H9 (cell line): ENCODE results near the gene AP4E1. TPM values are rescaled to one million over a fixed set of nuclear protein-coding genes. Genes with fewer than 3 reads are reported as not detected.

Source experiments
- DNase-seq: peaks from one replicate; pipeline ENCODE4 v3.0.0-alpha.2; 2017
- H2AFZ ChIP-seq: one replicate; pipeline ENCODE4 v1.6.1; 2013; ENCODE audit warnings: mild to moderate bottlenecking, low read length, control low read depth, moderate library complexity
- H2AK5ac ChIP-seq: 2 replicates; pipeline ENCODE4 v1.6.1; 2013; ENCODE audit warnings: low read length, control low read depth, mixed read lengths; ENCODE audit not compliant: insufficient read length
- H2BK120ac ChIP-seq: one replicate; pipeline ENCODE4 v1.6.1; 2013; ENCODE audit warnings: low read depth, mild to moderate bottlenecking, low read length, control low read depth, inconsistent platforms; ENCODE audit not compliant: poor library complexity, severe bottlenecking
- H2BK12ac ChIP-seq: 2 replicates; pipeline ENCODE4 v1.6.1; 2013; ENCODE audit warnings: low read length, control low read depth, mixed read lengths, low read depth; ENCODE audit not compliant: insufficient read length
- H2BK15ac ChIP-seq: 2 replicates; pipeline ENCODE4 v1.6.1; 2013; ENCODE audit warnings: low read depth, low read length, control low read depth
- H2BK20ac ChIP-seq: one replicate; pipeline ENCODE4 v1.6.1; 2013; ENCODE audit warnings: low read depth, mild to moderate bottlenecking, low read length, control low read depth, inconsistent platforms; ENCODE audit not compliant: poor library complexity, severe bottlenecking
- H2BK5ac ChIP-seq: 2 replicates; pipeline ENCODE4 v1.6.1; 2013; ENCODE audit warnings: low read length, control low read depth, mixed read lengths; ENCODE audit not compliant: insufficient read length
- H3K14ac ChIP-seq: 2 replicates; pipeline ENCODE4 v1.6.1; 2013; ENCODE audit warnings: low read length, control low read depth; ENCODE audit not compliant: insufficient read depth
- H3K18ac ChIP-seq: 2 replicates; pipeline ENCODE4 v1.6.1; 2013; ENCODE audit warnings: low read depth, mild to moderate bottlenecking, mixed read lengths, low read length, control low read depth; ENCODE audit not compliant: insufficient read length
- H3K23ac ChIP-seq: 2 replicates; pipeline ENCODE4 v1.6.1; 2013; ENCODE audit warnings: low read length, control low read depth, mixed read lengths, low read depth; ENCODE audit not compliant: insufficient read length
- H3K23me2 ChIP-seq: 2 replicates; pipeline ENCODE4 v1.6.1; 2013; ENCODE audit warnings: low read depth, mild to moderate bottlenecking, mixed read lengths, low read length, control low read depth; ENCODE audit not compliant: insufficient read length, poor library complexity, severe bottlenecking
- H3K27ac ChIP-seq: 2 replicates; pipeline ENCODE4 v1.5.1; 2013; ENCODE audit warnings: low read length, control low read depth, mixed read lengths, low read depth; ENCODE audit not compliant: insufficient read length
- H3K27me3 ChIP-seq: 2 replicates; pipeline ENCODE4 v1.6.1; 2013; ENCODE audit warnings: low read length, control low read depth, inconsistent platforms; ENCODE audit not compliant: insufficient read depth
- H3K4ac ChIP-seq: 2 replicates; pipeline ENCODE4 v1.6.1; 2013; ENCODE audit warnings: low read depth, mild to moderate bottlenecking, control low read depth, inconsistent platforms, low read length, moderate library complexity
- H3K4me1 ChIP-seq: 2 replicates; pipeline ENCODE4 v1.6.1; 2013; ENCODE audit warnings: low read length, control low read depth, inconsistent platforms; ENCODE audit not compliant: insufficient read depth
- H3K4me2 ChIP-seq: 2 replicates; pipeline ENCODE4 v1.6.1; 2013; ENCODE audit warnings: low read length, control low read depth, mixed read lengths; ENCODE audit not compliant: insufficient read length, insufficient read depth
- H3K56ac ChIP-seq: 2 replicates; pipeline ENCODE4 v1.6.1; 2013; ENCODE audit warnings: low read depth, mild to moderate bottlenecking, mixed read lengths, low read length, control low read depth; ENCODE audit not compliant: insufficient read length
- H3K79me1 ChIP-seq: 2 replicates; pipeline ENCODE4 v1.6.1; 2013; ENCODE audit warnings: low read depth, mild to moderate bottlenecking, moderate library complexity, low read length, control low read depth, inconsistent platforms; ENCODE audit not compliant: insufficient read depth, poor library complexity, severe bottlenecking
- H3K79me2 ChIP-seq: 2 replicates; pipeline ENCODE4 v1.6.1; 2013; ENCODE audit warnings: low read length, control low read depth, inconsistent platforms; ENCODE audit not compliant: insufficient read depth
- H3K9ac ChIP-seq: 2 replicates; pipeline ENCODE4 v1.6.1; 2013; ENCODE audit warnings: low read length, control low read depth, mixed read lengths; ENCODE audit not compliant: insufficient read length; ENCODE audit errors: extremely low read depth
- H3K9me3 ChIP-seq: one replicate; pipeline ENCODE4 v1.6.1; 2013; ENCODE audit warnings: low read depth, low read length, inconsistent platforms; ENCODE audit not compliant: control insufficient read depth
- H3T11ph ChIP-seq: one replicate; pipeline ENCODE4 v1.6.1; 2013; ENCODE audit warnings: mild to moderate bottlenecking, low read length, control low read depth, inconsistent platforms
- H4K20me1 ChIP-seq: one replicate; pipeline ENCODE4 v1.6.1; 2013; ENCODE audit not compliant: control insufficient read depth, insufficient read length, insufficient read depth
- H4K5ac ChIP-seq: 2 replicates; pipeline ENCODE4 v1.6.1; 2013; ENCODE audit warnings: low read depth, mild to moderate bottlenecking, mixed read lengths, low read length, control low read depth; ENCODE audit not compliant: insufficient read length
- H4K8ac ChIP-seq: replicated peaks from 2 replicates; pipeline ENCODE4 v1.6.1; 2013; ENCODE audit warnings: low read length, control low read depth, mixed read lengths, low read depth; ENCODE audit not compliant: insufficient read length
- H4K91ac ChIP-seq: 2 replicates; pipeline ENCODE4 v1.6.1; 2013; ENCODE audit warnings: low read depth, mild to moderate bottlenecking, moderate library complexity, mixed read lengths, low read length, control low read depth; ENCODE audit not compliant: insufficient read length
- H3K27ac Mint-ChIP-seq, 3 experiments: 2 replicates in 2 of 3; 3 replicates in 1 of 3; pipeline ENCODE4 v1.8.0; 2020 to 2021; ENCODE audit warnings: mixed read lengths in 3 of 3, mild to moderate bottlenecking in 1 of 3, moderate library complexity in 1 of 3
- H3K27me3 Mint-ChIP-seq: 2 replicates; pipeline ENCODE4 v1.8.0; 2021; ENCODE audit warnings: low read depth, mild to moderate bottlenecking, moderate library complexity, mixed read lengths
- H3K36me3 Mint-ChIP-seq, 3 experiments: 2 replicates in 2 of 3; 3 replicates in 1 of 3; pipeline ENCODE4 v1.8.0; 2020 to 2021; ENCODE audit warnings: low read depth in 3 of 3, mixed read lengths in 3 of 3; ENCODE audit not compliant: insufficient read depth in 1 of 3
- H3K4me1 Mint-ChIP-seq, 2 experiments: 2 replicates each; pipeline ENCODE4 v1.8.0; 2020; ENCODE audit warnings: mixed read lengths in 2 of 2
- H3K4me3 Mint-ChIP-seq, 2 experiments: 2 replicates in 1 of 2; 3 replicates in 1 of 2; pipeline ENCODE4 v1.8.0; 2020 to 2021; ENCODE audit warnings: mild to moderate bottlenecking in 2 of 2, mixed read lengths in 2 of 2, moderate library complexity in 1 of 2
- H3K9me3 Mint-ChIP-seq, 2 experiments: 2 replicates in 1 of 2; 3 replicates in 1 of 2; pipeline ENCODE4 v1.8.0; 2020; ENCODE audit warnings: mild to moderate bottlenecking in 2 of 2, mixed read lengths in 2 of 2, moderate library complexity in 1 of 2
- CTCF ChIP-seq: fragments of 200-600 bp; sonication (generic); conservative IDR thresholded peaks from 3 replicates; pipeline ENCODE4 v1.8.0; 2021; ENCODE audit warnings: antibody characterized with exemption, mild to moderate bottlenecking
- total RNA-seq: library from RNA; stranded (reverse); gene quantifications from 2 replicates; pipeline ENCODE4 v1.2.1, GENCODE V29; 2021

AP4E1 gene
- total RNA-seq, 1 experiment from 2014 or later = 13.8 TPM

- Mint-ChIP-seq H3K27me3 (no peaks in the 10 kb centered on the region; the same call in 1 of the 2 replicates), H3K27ac (no peak overlapping the region), H3K4me1 (no peaks in the 10 kb centered on the region), H3K36me3 (peaks cover 0 to 4% (median 0%) of the 10 kb centered on the region in 3 experiments; a peak in 3 of 7 replicates), H3K4me3 (no peak overlapping the region), H3K9me3 (peaks cover 7 to 11% of the 10 kb centered on the region in 2 experiments; a peak in 3 of 5 replicates)
- no peak overlapping the region for H3K27ac ChIP-seq
- no peak for TF ChIP-seq CTCF
- no peak overlapping the region for H4K8ac ChIP-seq
- no peak overlapping the region for H2BK20ac ChIP-seq
- H3K79me1 ChIP-seq = no peaks in the 10 kb centered on the region
- H2BK15ac ChIP-seq = no peak overlapping the region
- no peaks in the 10 kb centered on the region for H3K79me2 ChIP-seq
- DNase-seq = no peak
- H4K5ac ChIP-seq = no peak overlapping the region
- H3K23me2 ChIP-seq = peaks cover 2% of the 10 kb centered on the region
- no peak overlapping the region for H3T11ph ChIP-seq
- H2BK12ac ChIP-seq = no peak overlapping the region
- H2BK120ac ChIP-seq = no peak overlapping the region
- no peak overlapping the region for H3K56ac ChIP-seq
- no peaks in the 10 kb centered on the region for H4K20me1 ChIP-seq
- no peak overlapping the region for H2BK5ac ChIP-seq
- no peak overlapping the region for H3K14ac ChIP-seq
- H3K4me1 ChIP-seq = no peaks in the 10 kb centered on the region
- H3K4me2 ChIP-seq = no peak overlapping the region
- no peak overlapping the region for H2AFZ ChIP-seq
- H3K27me3 ChIP-seq = no peaks in the 10 kb centered on the region
- H3K4ac ChIP-seq = no peak overlapping the region
- H2AK5ac ChIP-seq = no peak overlapping the region
- no peak overlapping the region for H4K91ac ChIP-seq
- no peak overlapping the region for H3K18ac ChIP-seq
- H3K9me3 ChIP-seq = no peaks in the 10 kb centered on the region
- no peak overlapping the region for H3K23ac ChIP-seq
- H3K9ac ChIP-seq = no peak overlapping the region
These were observed 113.7 kb downstream of the AP4E1 start for GRCh38 chr15:51022206-51022605.
